Measurements from ENCODE around the gene OPALIN.

OPALIN gene

DNA sequence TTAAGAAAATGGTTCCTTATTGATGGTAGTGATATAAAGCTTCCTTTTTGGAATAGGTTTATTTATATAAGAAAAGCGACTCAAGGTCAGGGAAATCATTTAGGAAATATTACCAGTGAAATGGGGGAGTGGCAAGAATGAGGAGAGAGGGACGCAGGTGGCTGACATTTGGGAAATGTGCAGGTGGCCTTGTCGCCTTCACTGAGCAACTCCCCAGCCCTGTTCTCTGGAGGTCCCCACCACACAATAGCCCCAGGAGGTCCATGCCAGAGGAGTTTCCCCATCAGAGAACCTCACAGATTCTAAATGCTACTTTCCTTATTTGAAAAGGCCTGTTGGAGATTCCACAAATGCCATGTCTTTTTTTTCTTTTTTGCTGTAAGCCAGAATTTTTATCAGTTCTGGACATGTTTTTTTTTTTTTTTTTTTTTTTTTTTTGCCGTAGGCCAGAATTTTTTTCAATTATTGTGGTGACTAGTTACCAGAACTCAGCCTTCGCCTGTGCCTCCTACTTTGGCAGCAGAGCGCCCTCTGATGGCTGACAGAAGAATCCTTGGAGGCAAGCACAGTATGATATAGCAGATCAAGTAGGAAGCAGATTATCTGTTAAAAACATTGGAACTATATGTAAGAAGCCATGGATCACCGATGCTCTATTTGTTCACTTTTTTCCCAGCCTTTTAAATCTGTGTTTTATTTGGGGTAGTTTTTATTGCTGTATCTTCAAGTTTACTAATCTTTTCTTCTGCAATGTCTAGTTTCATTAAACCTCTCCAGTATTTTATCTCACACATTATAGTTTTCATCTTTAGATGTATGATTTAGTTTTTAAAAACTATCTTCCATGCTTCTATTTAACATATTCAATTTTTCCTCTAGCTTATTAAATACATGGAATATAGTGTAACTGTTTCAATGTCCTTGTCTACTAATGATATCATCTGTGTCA lies 18.6 kb downstream of the OPALIN start:
- no peak for DNase-seq (ENCODE audit: low spot score)
- Histone ChIP-seq H3K27ac (no peak overlapping the region), H3K4me3 (no peak overlapping the region)
- TF ChIP-seq, protein P1, sequence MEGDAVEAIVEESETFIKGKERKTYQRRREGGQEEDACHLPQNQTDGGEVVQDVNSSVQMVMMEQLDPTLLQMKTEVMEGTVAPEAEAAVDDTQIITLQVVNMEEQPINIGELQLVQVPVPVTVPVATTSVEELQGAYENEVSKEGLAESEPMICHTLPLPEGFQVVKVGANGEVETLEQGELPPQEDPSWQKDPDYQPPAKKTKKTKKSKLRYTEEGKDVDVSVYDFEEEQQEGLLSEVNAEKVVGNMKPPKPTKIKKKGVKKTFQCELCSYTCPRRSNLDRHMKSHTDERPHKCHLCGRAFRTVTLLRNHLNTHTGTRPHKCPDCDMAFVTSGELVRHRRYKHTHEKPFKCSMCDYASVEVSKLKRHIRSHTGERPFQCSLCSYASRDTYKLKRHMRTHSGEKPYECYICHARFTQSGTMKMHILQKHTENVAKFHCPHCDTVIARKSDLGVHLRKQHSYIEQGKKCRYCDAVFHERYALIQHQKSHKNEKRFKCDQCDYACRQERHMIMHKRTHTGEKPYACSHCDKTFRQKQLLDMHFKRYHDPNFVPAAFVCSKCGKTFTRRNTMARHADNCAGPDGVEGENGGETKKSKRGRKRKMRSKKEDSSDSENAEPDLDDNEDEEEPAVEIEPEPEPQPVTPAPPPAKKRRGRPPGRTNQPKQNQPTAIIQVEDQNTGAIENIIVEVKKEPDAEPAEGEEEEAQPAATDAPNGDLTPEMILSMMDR (IDR thresholded peaks at IDR 0.05): peak; percentile 52

- no peak overlapping the region for H3K4me3 ChIP-seq
- TF ChIP-seq, protein P1 (IDR thresholded peaks at IDR 0.05): no peak
- H3K27ac ChIP-seq: no peak overlapping the region
- DNase-seq (ENCODE audit: low spot score): no peak
Observed at GRCh38 chr10:96339383-96339782, 19.4 kb downstream of the OPALIN start.

- DNase-seq (ENCODE audit: low spot score): no peak
- Histone ChIP-seq H3K27ac (no peak overlapping the region), H3K4me3 (no peak overlapping the region)
- TF ChIP-seq, protein P1 (IDR thresholded peaks at IDR 0.05): no peak
Observed at GRCh38 chr10:96338279-96338925, 20.4 kb downstream of the OPALIN start.

- no peak for DNase-seq (ENCODE audit: low spot score)
- Histone ChIP-seq H3K27ac (no peak overlapping the region), H3K4me3 (no peak overlapping the region)
- TF ChIP-seq, protein P1 (IDR thresholded peaks at IDR 0.05): no peak
Observed at GRCh38 chr10:96337106-96337505, 21.7 kb downstream of the OPALIN start.

DNA sequence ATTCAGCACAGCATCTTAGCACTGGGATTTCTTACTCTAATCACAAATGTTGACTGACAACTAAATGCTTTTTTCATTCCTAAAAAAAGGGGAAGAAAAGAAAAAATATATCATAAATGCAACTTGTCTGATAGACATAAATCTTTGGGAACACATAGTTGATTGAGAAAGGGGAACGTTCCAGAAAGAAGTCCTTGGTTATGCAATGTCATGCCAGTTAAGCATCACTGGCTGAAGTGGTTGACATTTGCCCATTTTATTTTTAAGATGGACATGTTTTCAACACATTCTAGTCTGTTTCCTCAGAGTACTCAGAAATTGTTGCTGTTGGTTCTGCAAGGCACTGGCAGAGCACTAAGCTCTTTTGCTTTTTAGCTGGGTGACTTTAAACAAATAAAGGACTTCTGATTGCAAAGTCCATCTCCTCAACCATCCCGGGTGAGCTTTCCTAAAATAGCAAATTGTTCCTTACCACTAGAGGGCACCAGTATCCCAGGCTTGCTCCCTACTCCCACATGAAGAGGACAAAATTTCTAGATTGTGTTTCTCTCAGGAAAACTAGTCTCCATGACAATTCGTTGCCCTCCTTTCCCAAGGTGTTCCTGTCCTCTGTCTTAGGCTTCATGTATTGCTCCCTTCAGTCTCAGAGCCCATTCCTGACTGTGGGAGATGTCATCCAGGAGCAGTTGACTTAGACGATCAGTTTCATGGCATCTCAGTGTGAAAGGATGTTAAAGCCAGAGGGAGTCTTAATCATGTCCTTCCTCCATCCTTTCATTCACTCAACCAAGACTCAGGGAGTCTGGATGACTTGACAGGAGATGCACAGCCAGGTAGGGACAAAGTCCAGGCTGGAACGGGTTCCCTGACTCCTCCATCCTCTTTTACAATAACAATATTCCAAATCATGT lies 23.9 kb downstream of the OPALIN start:
- TF ChIP-seq, protein P1 (IDR thresholded peaks at IDR 0.05): peak; percentile 65
- no peak for DNase-seq (ENCODE audit: low spot score)
- H3K27ac ChIP-seq: no peak overlapping the region
- no peak overlapping the region for H3K4me3 ChIP-seq

- DNase-seq (ENCODE audit: low spot score): no peak
- H3K27ac ChIP-seq: no peak overlapping the region
- H3K4me3 ChIP-seq: no peak overlapping the region
- TF ChIP-seq, protein P1 (IDR thresholded peaks at IDR 0.05): no peak
Observed at GRCh38 chr10:96333101-96333500, 25.7 kb downstream of the OPALIN start.
